Measurements from ENCODE around the gene MRC2.

Gene MRC2

DNA sequence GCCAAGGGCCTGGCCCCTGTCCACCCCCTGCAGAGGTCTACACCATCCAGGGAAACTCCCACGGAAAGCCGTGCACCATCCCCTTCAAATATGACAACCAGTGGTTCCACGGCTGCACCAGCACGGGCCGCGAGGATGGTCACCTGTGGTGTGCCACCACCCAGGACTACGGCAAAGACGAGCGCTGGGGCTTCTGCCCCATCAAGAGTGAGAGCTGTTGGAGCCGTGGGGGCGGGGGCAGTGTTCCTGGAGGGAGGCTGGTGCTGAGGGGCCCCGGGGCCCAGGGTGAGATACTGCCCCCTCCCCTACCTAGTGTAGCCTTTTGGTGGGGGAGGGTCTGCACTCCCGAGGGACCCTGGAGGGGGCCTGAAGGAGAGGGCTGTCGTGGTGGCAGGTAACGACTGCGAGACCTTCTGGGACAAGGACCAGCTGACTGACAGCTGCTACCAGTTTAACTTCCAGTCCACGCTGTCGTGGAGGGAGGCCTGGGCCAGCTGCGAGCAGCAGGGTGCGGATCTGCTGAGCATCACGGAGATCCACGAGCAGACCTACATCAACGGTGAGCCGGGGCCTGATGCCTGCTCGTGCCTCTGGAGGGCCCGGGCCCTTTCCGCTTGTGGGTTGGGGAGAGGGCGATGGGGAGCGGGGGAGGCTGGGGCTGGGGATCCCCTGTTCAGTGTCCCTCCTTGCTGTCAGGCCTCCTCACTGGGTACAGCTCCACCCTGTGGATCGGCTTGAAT is 38.8 kb downstream of the MRC2 start:
- no peak overlapping the region for H3K27ac ChIP-seq (ENCODE audit: insufficient read depth in 1 of 2, low read depth in 1 of 2, low read length in 2 of 2, poor library complexity in 1 of 2, severe bottlenecking in 2 of 2)
- H3K4me1 ChIP-seq (ENCODE audit: control extremely low read depth in 1 of 4, control insufficient read depth in 4 of 4, insufficient read depth in 4 of 4, low read length in 3 of 4) = peaks cover 0 to 4% (median 0%) of the 10 kb centered on the region in 4 experiments
- H3K36me3 ChIP-seq (ENCODE audit: control insufficient read depth in 4 of 4, insufficient read depth in 4 of 4, low read length in 3 of 4) = peaks cover 0 to 6% (median 1%) of the 10 kb centered on the region in 4 experiments
- H3K27me3 ChIP-seq (replicated peaks in 2 of 5; ENCODE audit: control insufficient read depth in 4 of 5, insufficient read depth in 5 of 5, low read length in 4 of 5) = no peaks in the 10 kb centered on the region
- H3K9me3 ChIP-seq (ENCODE audit: control extremely low read depth in 1 of 5, control insufficient read depth in 4 of 5, insufficient read depth in 2 of 5, low read depth in 1 of 5, low read length in 4 of 5) = no peaks in the 10 kb centered on the region
- CTCF ChIA-PET = interaction anchor here (1.0 kb wide), 1 partner anchor 12 kb away, joined by 3 read pairs; no protein-coding TSS in a partner anchor
- DNase-seq = no peak
- H3K4me3 ChIP-seq (ENCODE audit: control insufficient read depth in 1 of 7, extremely low read depth in 1 of 7, insufficient read depth in 4 of 7, low read depth in 2 of 7, low read length in 6 of 7) = no peak overlapping the region
- WGBS (ENCODE audit: insufficient coverage) = 90% methylated on average over 15 of the region's 30 CpGs
- POLR2A ChIA-PET = no interaction called here

DNA sequence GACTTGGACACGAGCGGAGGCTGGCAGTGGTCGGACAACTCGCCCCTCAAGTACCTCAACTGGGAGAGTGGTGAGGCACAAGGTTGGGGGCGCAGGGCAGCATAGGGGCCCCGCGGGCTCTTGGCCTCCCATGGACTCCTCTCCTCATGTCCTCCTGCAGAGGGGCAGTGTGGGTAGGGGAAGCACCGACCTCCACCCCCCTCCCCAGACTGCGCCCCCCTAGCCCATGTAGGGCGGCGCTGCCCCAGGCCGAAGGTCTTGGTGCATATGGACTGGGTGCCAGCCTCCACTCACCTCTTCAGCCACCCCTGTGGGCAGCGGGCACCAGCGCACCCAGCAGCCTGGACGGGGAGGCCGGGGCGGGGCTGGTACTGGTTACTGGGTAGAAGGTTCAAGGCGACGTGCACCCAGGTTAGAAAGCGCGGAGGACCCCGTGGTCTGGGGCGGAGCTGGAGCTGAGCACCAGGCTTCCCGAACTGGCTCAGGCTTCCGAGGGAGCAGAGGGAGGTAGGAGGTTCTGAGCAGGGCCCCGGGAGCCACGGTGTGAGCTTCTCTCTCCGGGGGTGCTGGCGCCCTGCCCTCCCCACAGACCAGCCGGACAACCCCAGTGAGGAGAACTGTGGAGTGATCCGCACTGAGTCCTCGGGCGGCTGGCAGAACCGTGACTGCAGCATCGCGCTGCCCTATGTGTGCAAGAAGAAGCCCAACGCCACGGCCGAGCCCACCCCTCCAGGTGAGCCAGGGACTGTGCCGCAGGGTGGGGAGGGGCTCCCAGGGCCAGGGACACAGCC is 39.5 kb downstream of the MRC2 start:
- Histone ChIP-seq H3K27me3 (replicated peaks in 2 of 5; ENCODE audit: control insufficient read depth in 4 of 5, insufficient read depth in 5 of 5, low read length in 4 of 5) (no peaks in the 10 kb centered on the region), H3K4me3 (ENCODE audit: control insufficient read depth in 1 of 7, extremely low read depth in 1 of 7, insufficient read depth in 4 of 7, low read depth in 2 of 7, low read length in 6 of 7) (no peak overlapping the region), H3K9me3 (ENCODE audit: control extremely low read depth in 1 of 5, control insufficient read depth in 4 of 5, insufficient read depth in 2 of 5, low read depth in 1 of 5, low read length in 4 of 5) (no peaks in the 10 kb centered on the region), H3K4me1 (ENCODE audit: control extremely low read depth in 1 of 4, control insufficient read depth in 4 of 4, insufficient read depth in 4 of 4, low read length in 3 of 4) (peaks cover 0 to 4% (median 0%) of the 10 kb centered on the region in 4 experiments), H3K27ac (ENCODE audit: insufficient read depth in 1 of 2, low read depth in 1 of 2, low read length in 2 of 2, poor library complexity in 1 of 2, severe bottlenecking in 2 of 2) (no peak overlapping the region), H3K36me3 (ENCODE audit: control insufficient read depth in 4 of 4, insufficient read depth in 4 of 4, low read length in 3 of 4) (peaks cover 0 to 6% (median 1%) of the 10 kb centered on the region in 4 experiments)
- ChIA-PET POLR2A (no interaction called here), CTCF (interaction anchor here (1.6 to 1.7 kb wide), 2 partner anchors 20 to 27 kb away, joined by 3 to 5 read pairs; no protein-coding TSS in a partner anchor)
- WGBS (ENCODE audit: insufficient coverage) = 97% methylated on average over 28 of the region's 40 CpGs
- DNase-seq = no peak

DNA sequence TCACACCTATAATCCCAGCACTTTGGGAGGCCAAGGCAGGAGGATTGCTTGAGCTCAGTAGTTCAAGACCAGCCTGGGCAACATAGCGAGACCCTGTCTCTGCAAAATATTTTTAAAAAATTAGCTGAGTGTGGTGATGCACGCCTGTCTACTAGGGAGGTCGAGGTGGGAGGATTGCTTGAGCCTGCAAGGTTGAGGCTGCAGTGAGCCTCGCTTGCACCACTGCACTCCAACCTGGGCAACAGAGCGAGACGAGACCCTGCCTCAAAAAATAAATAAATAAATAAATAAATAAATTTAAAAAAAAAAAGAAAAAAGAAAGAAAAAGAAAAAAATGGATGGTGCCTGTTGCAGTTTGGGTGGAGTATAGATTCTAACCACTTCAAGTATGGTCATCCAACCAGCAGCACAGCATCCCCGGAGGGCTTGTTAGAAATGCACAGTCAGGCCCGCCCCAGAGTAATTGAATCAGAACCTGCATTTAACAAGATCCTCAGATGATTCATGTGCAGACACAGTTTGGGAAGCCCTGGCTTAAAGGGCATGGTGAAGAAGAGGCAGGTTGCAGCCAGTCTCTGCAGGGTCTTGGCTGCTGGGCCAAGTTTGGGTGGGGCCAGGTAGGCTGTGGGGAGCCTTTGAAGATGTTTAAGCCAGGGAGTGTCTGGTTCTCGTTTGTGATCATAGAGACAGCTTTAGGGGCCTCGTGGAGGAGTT is 40.8 kb downstream of the MRC2 start:
- no peak for DNase-seq
- Histone ChIP-seq H3K27me3 (replicated peaks in 2 of 5; ENCODE audit: control insufficient read depth in 4 of 5, insufficient read depth in 5 of 5, low read length in 4 of 5) (no peaks in the 10 kb centered on the region), H3K27ac (ENCODE audit: insufficient read depth in 1 of 2, low read depth in 1 of 2, low read length in 2 of 2, poor library complexity in 1 of 2, severe bottlenecking in 2 of 2) (no peak overlapping the region), H3K9me3 (ENCODE audit: control extremely low read depth in 1 of 5, control insufficient read depth in 4 of 5, insufficient read depth in 2 of 5, low read depth in 1 of 5, low read length in 4 of 5) (no peaks in the 10 kb centered on the region), H3K4me3 (ENCODE audit: control insufficient read depth in 1 of 7, extremely low read depth in 1 of 7, insufficient read depth in 4 of 7, low read depth in 2 of 7, low read length in 6 of 7) (no peak overlapping the region), H3K4me1 (ENCODE audit: control extremely low read depth in 1 of 4, control insufficient read depth in 4 of 4, insufficient read depth in 4 of 4, low read length in 3 of 4) (peaks cover 0 to 3% (median 0%) of the 10 kb centered on the region in 4 experiments), H3K36me3 (ENCODE audit: control insufficient read depth in 4 of 4, insufficient read depth in 4 of 4, low read length in 3 of 4) (peaks cover 0 to 6% (median 1%) of the 10 kb centered on the region in 4 experiments)
- 89% methylated on average over 6 of the region's 10 CpGs for WGBS (ENCODE audit: insufficient coverage)
- ChIA-PET POLR2A (no interaction called here), CTCF (interaction anchor here (0.6 to 1.7 kb wide), 3 partner anchors 18 to 26 kb away, joined by 3 to 5 read pairs (median 3); no protein-coding TSS in a partner anchor)

DNA sequence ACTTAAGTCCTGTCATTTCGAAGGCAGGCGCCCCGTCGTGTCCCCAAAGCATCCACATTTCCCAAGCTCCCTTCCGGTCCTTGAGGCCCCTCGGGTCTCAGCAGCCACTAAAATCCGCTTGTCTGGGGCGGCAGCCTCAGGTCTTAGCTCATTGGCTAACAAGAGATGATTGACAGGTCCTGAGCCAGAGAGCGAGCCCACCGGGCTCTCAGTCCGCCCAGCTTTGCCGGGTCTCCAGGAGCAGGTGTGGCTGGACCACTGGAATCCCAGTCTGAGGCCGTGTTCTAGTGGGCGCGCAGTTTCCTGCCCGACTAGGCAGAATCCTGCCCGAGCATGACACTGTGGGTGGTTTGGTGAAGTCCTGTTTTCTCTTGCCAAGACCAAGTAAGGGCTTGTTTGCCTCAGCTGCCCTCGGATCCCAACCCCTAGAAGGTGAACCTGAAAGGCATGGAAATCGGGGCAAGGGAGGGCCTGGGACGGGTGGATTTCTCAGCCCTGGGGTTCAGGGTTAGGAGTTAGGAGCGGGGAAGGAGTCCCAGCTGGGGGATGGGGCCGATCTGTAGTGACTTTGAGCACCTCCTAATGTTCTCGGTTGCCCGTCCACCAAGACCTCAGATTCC is 42.8 kb downstream of the MRC2 start:
- ChIA-PET POLR2A (no interaction called here), CTCF (interaction anchor here (3.7 kb wide), 1 partner anchor 736 kb away, joined by 14 read pairs; no protein-coding TSS in a partner anchor)
- H3K4me3 ChIP-seq (ENCODE audit: control insufficient read depth in 1 of 7, extremely low read depth in 1 of 7, insufficient read depth in 4 of 7, low read depth in 2 of 7, low read length in 6 of 7) = no peak overlapping the region
- no peaks in the 10 kb centered on the region for H3K4me1 ChIP-seq (ENCODE audit: control extremely low read depth in 1 of 4, control insufficient read depth in 4 of 4, insufficient read depth in 4 of 4, low read length in 3 of 4)
- no peaks in the 10 kb centered on the region for H3K9me3 ChIP-seq (ENCODE audit: control extremely low read depth in 1 of 5, control insufficient read depth in 4 of 5, insufficient read depth in 2 of 5, low read depth in 1 of 5, low read length in 4 of 5)
- no peaks in the 10 kb centered on the region for H3K27me3 ChIP-seq (replicated peaks in 2 of 5; ENCODE audit: control insufficient read depth in 4 of 5, insufficient read depth in 5 of 5, low read length in 4 of 5)
- no peak overlapping the region for H3K27ac ChIP-seq (ENCODE audit: insufficient read depth in 1 of 2, low read depth in 1 of 2, low read length in 2 of 2, poor library complexity in 1 of 2, severe bottlenecking in 2 of 2)
- H3K36me3 ChIP-seq (ENCODE audit: control insufficient read depth in 4 of 4, insufficient read depth in 4 of 4, low read length in 3 of 4) = peaks cover 0 to 21% (median 1%) of the 10 kb centered on the region in 4 experiments
- no peak for DNase-seq
- 87% methylated on average over 23 of the region's 24 CpGs for WGBS (ENCODE audit: insufficient coverage)

DNA sequence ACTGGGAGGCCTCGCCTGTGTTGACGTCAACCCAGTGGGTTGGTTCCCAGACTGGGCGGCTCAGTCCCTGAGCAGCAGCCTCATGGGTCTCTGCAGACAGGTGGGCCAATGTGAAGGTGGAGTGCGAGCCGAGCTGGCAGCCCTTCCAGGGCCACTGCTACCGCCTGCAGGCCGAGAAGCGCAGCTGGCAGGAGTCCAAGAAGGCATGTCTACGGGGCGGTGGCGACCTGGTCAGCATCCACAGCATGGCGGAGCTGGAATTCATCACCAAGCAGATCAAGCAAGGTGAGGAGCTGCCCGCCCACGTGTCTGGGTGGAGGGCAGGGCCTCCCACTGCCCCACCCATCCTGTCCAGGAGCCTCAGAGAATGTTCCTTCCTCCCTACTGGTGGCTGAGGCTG is 44.1 kb downstream of the MRC2 start:
- H3K9me3 ChIP-seq (ENCODE audit: control extremely low read depth in 1 of 5, control insufficient read depth in 4 of 5, insufficient read depth in 2 of 5, low read depth in 1 of 5, low read length in 4 of 5) = no peaks in the 10 kb centered on the region
- H3K27me3 ChIP-seq (replicated peaks in 2 of 5; ENCODE audit: control insufficient read depth in 4 of 5, insufficient read depth in 5 of 5, low read length in 4 of 5) = no peaks in the 10 kb centered on the region
- H3K4me1 ChIP-seq (ENCODE audit: control extremely low read depth in 1 of 4, control insufficient read depth in 4 of 4, insufficient read depth in 4 of 4, low read length in 3 of 4) = no peaks in the 10 kb centered on the region
- no peak overlapping the region for H3K4me3 ChIP-seq (ENCODE audit: control insufficient read depth in 1 of 7, extremely low read depth in 1 of 7, insufficient read depth in 4 of 7, low read depth in 2 of 7, low read length in 6 of 7)
- ChIA-PET POLR2A (interaction anchor here (1.3 kb wide), 1 partner anchor 15 kb away, joined by 4 read pairs; no protein-coding TSS in a partner anchor), CTCF (interaction anchor here (0.8 to 3.7 kb wide), 11 partner anchors 10 to 937 kb away, joined by 3 to 14 read pairs (median 4); no protein-coding TSS in a partner anchor)
- DNase-seq = no peak
- peaks cover 0 to 34% (median 3%) of the 10 kb centered on the region in 4 experiments for H3K36me3 ChIP-seq (ENCODE audit: control insufficient read depth in 4 of 4, insufficient read depth in 4 of 4, low read length in 3 of 4)
- 89% methylated on average over 12 of the region's 14 CpGs for WGBS (ENCODE audit: insufficient coverage)
- H3K27ac ChIP-seq (ENCODE audit: insufficient read depth in 1 of 2, low read depth in 1 of 2, low read length in 2 of 2, poor library complexity in 1 of 2, severe bottlenecking in 2 of 2) = no peak overlapping the region

DNA sequence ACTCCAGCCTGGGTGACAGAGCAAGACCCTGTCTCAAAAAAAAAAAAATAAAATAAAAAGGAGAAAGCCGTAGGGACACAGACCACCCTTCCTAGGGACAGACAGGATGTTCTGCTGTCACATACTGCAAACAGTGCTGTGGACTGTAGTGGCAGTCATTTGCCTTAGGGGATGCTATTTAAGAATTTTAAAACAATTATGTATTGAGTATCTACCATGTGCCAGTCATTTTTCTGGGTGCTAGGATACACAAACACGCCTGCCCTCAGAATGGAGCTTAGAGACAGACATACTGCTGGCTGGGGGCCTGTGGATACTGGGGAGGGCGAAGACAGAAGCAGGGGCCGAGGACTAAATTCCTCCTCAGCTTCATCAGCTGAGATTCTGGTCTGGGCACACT is 45.5 kb downstream of the MRC2 start:
- no peak overlapping the region for H3K27ac ChIP-seq (ENCODE audit: insufficient read depth in 1 of 2, low read depth in 1 of 2, low read length in 2 of 2, poor library complexity in 1 of 2, severe bottlenecking in 2 of 2)
- H3K4me3 ChIP-seq (ENCODE audit: control insufficient read depth in 1 of 7, extremely low read depth in 1 of 7, insufficient read depth in 4 of 7, low read depth in 2 of 7, low read length in 6 of 7) = no peak overlapping the region
- no peaks in the 10 kb centered on the region for H3K4me1 ChIP-seq (ENCODE audit: control extremely low read depth in 1 of 4, control insufficient read depth in 4 of 4, insufficient read depth in 4 of 4, low read length in 3 of 4)
- peaks cover 0 to 28% (median 3%) of the 10 kb centered on the region in 4 experiments for H3K36me3 ChIP-seq (ENCODE audit: control insufficient read depth in 4 of 4, insufficient read depth in 4 of 4, low read length in 3 of 4)
- DNase-seq = no peak
- CTCF ChIA-PET = interaction anchor here (0.8 to 3.7 kb wide), 12 partner anchors 9 to 734 kb away, joined by 3 to 14 read pairs (median 4); no protein-coding TSS in a partner anchor
- H3K9me3 ChIP-seq (ENCODE audit: control extremely low read depth in 1 of 5, control insufficient read depth in 4 of 5, insufficient read depth in 2 of 5, low read depth in 1 of 5, low read length in 4 of 5) = no peaks in the 10 kb centered on the region
- POLR2A ChIA-PET = interaction anchor here (1.3 kb wide), 1 partner anchor 16 kb away, joined by 4 read pairs; no protein-coding TSS in a partner anchor
- 100% methylated on average over 4 of the region's 4 CpGs for WGBS (ENCODE audit: insufficient coverage)
- H3K27me3 ChIP-seq (replicated peaks in 2 of 5; ENCODE audit: control insufficient read depth in 4 of 5, insufficient read depth in 5 of 5, low read length in 4 of 5) = no peaks in the 10 kb centered on the region

Data from common myeloid progenitor, CD34-positive (primary cell).